Osteoblast (primary cell): ENCODE data around the gene SLC30A5. TPM values are rescaled to one million over a fixed set of nuclear protein-coding genes. Genes with fewer than 3 reads are reported as not detected.
A peak's percentile ranks its signal among the peaks of the same experiment; 100 is the strongest.

ENCODE experiments used
- DNase-seq: peaks from one replicate; pipeline ENCODE4 v3.0.0; 2011; ENCODE audit warnings: low spot score, mixed read lengths; ENCODE audit not compliant: insufficient read length; ENCODE audit errors: missing footprints
- H2AFZ ChIP-seq: 2 replicates; pipeline ENCODE4 v1.6.0; 2011; ENCODE audit warnings: mild to moderate bottlenecking, low read length
- H3K27ac ChIP-seq: 2 replicates; pipeline ENCODE4 v1.5.1; 2011; ENCODE audit warnings: mild to moderate bottlenecking, low read depth, low read length, moderate library complexity
- H3K27me3 ChIP-seq: 2 replicates; pipeline ENCODE4 v1.6.0; 2012; ENCODE audit warnings: mild to moderate bottlenecking, control low read depth, inconsistent platforms, low read length, moderate library complexity; ENCODE audit not compliant: insufficient read depth
- H3K36me3 ChIP-seq: 2 replicates; pipeline ENCODE4 v1.5.1; 2011; ENCODE audit warnings: mild to moderate bottlenecking, low read length, control low read depth, moderate library complexity; ENCODE audit not compliant: insufficient read depth
- H3K4me1 ChIP-seq: 2 replicates; pipeline ENCODE4 v1.5.1; 2011; ENCODE audit warnings: mild to moderate bottlenecking, low read length, control low read depth, moderate library complexity; ENCODE audit not compliant: insufficient read depth
- H3K4me2 ChIP-seq: 2 replicates; pipeline ENCODE4 v1.6.0; 2011; ENCODE audit warnings: mild to moderate bottlenecking, low read length; ENCODE audit not compliant: insufficient read depth
- H3K4me3 ChIP-seq: fragments of 200-600 bp; sonication (generic); 3 replicates; pipeline ENCODE4 v1.5.1; 2012; ENCODE audit warnings: mild to moderate bottlenecking, low read length, inconsistent platforms; ENCODE audit not compliant: insufficient read depth
- H3K79me2 ChIP-seq: 2 replicates; pipeline ENCODE4 v1.6.0; 2012; ENCODE audit warnings: mild to moderate bottlenecking, low read length, control low read depth, inconsistent platforms; ENCODE audit not compliant: insufficient read depth
- H3K9me3 ChIP-seq: 2 replicates; pipeline ENCODE4 v1.5.1; 2011; ENCODE audit warnings: low read depth, low read length, control low read depth
- H4K20me1 ChIP-seq: 2 replicates; pipeline ENCODE4 v1.6.0; 2012; ENCODE audit warnings: mild to moderate bottlenecking, low read length, control low read depth; ENCODE audit not compliant: insufficient read depth
- CTCF ChIP-seq: IDR thresholded peaks from 2 replicates; pipeline ENCODE4 v1.5.1; 2011; ENCODE audit warnings: mild to moderate bottlenecking, low read depth, low read length, moderate library complexity; ENCODE audit errors: extremely low read depth
- total RNA-seq: library from RNA; depleted of rRNA; stranded (reverse); fragments of >200 nt; gene quantifications from 2 replicates; pipeline ENCODE4 v1.2.3, GENCODE V29; 2012

The SLC30A5 gene
- total RNA-seq, 1 donor, result 42.0 TPM

DNA sequence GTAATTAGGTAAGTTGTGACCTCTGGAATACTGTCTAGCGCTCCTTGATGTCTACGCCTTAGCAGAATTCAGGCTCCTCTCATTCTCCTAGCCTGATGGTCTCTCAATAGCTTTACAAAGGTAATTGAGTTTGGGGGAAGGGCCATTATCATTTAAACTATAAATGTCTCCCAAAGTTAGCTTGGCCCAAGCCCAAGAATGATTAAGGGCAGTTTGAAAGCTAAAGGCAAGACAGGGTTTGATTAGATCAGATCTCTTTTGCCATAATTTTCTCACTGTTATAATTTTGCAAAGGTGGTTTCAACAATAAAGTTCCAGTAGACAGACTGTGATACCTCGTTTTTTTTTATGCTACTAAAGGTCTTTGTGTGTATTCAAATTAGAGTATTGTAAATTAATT lies 3.7 kb upstream of the SLC30A5 start:
- H3K9me3 ChIP-seq, result no peaks in the 10 kb centered on the region

GRCh38 chr5:69091771-69092170 lies 2.0 kb upstream of the SLC30A5 start:
- H4K20me1 ChIP-seq, result no peaks in the 10 kb centered on the region
- TF ChIP-seq CTCF, result no peak
- no peaks in the 10 kb centered on the region for H3K27me3 ChIP-seq
- no peak overlapping the region for H3K4me2 ChIP-seq
- no peaks in the 10 kb centered on the region for H3K9me3 ChIP-seq
- no peak overlapping the region for H3K4me3 ChIP-seq
- no peak overlapping the region for H3K27ac ChIP-seq
- peak overlapping the region; percentile 80 for H2AFZ ChIP-seq
- no peak for DNase-seq
- peaks cover 29% of the 10 kb centered on the region for H3K79me2 ChIP-seq
- peaks cover 7% of the 10 kb centered on the region for H3K36me3 ChIP-seq
- H3K4me1 ChIP-seq, result peaks cover 16% of the 10 kb centered on the region

More for the DNA sequence above, 3.7 kb upstream of the SLC30A5 start:
- H3K27ac ChIP-seq, result no peak overlapping the region
- no peaks in the 10 kb centered on the region for H3K27me3 ChIP-seq
- peaks cover 12% of the 10 kb centered on the region for H3K4me1 ChIP-seq
- H4K20me1 ChIP-seq, result no peaks in the 10 kb centered on the region
- peaks cover 13% of the 10 kb centered on the region for H3K79me2 ChIP-seq
- H3K36me3 ChIP-seq, result no peaks in the 10 kb centered on the region
- no peak overlapping the region for H3K4me2 ChIP-seq
- no peak for TF ChIP-seq CTCF
- no peak overlapping the region for H3K4me3 ChIP-seq
- no peak overlapping the region for H2AFZ ChIP-seq
- no peak for DNase-seq

DNA sequence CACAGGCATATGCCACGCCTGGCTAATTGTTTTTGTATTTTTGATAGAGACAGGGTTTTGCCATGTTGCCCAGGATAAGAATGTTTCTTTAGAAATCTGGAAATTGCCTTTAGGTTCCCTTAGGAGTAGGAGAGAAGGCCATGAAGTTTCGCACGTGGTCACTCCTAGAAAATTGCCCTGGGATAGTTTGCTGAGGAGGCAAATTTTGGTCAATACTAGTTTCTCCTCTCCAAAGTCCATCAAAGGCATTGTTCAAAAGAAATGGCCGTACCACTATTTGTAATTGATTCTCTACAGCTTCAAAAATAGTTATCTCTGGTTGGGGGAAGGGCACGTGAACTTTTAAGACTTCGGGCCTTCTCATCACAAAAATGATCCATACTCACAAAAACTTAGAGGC lies 845 bp upstream of the SLC30A5 start:
- Histone ChIP-seq H2AFZ (peak overlapping the region; percentile 50), H3K79me2 (peaks cover 39% of the 10 kb centered on the region), H3K36me3 (peaks cover 7% of the 10 kb centered on the region), H4K20me1 (peaks cover 2% of the 10 kb centered on the region), H3K27ac (no peak overlapping the region), H3K4me3 (no peak overlapping the region), H3K4me2 (no peak overlapping the region), H3K9me3 (no peaks in the 10 kb centered on the region), H3K4me1 (peaks cover 16% of the 10 kb centered on the region), H3K27me3 (no peaks in the 10 kb centered on the region)
- no peak for DNase-seq
- TF ChIP-seq CTCF, result no peak

- Histone ChIP-seq H3K4me1 (peaks cover 10% of the 10 kb centered on the region), H3K9me3 (no peaks in the 10 kb centered on the region), H3K36me3 (peaks cover 19% of the 10 kb centered on the region), H3K4me3 (no peak overlapping the region), H2AFZ (no peak overlapping the region), H3K4me2 (no peak overlapping the region), H3K27me3 (no peaks in the 10 kb centered on the region), H3K79me2 (peaks cover 73% of the 10 kb centered on the region), H4K20me1 (peaks cover 8% of the 10 kb centered on the region), H3K27ac (no peak overlapping the region)
- DNase-seq, result no peak
- TF ChIP-seq CTCF, result no peak
Measured at GRCh38 chr5:69099302-69099701, 5.5 kb downstream of the SLC30A5 start.
